Upper lobe of left lung (tissue), 6 donors: Measurements from ENCODE around the gene BTN3A1. TPM values are rescaled to one million over a fixed set of nuclear protein-coding genes. Genes with fewer than 3 reads are reported as not detected.

Experiments
- ATAC-seq, 2 donors: fragments of 200-7000 bp; cut with Tn5 transposase; one replicate each; pipeline ENCODE4 v1.9.1; 2022; ENCODE audit warnings: mild to moderate bottlenecking in 2 of 2, moderate library complexity in 2 of 2; ENCODE audit not compliant: low FRiP score in 2 of 2
- DNase-seq, 2 donors: peaks; one replicate each; pipeline ENCODE4 v3.0.0-alpha.2; 2019 to 2020
- H3K27ac ChIP-seq, 4 donors: fragments of 200-600 bp; sonication (generic); one replicate each; pipeline ENCODE4 v1.5.1; 2016 to 2019
- H3K27me3 ChIP-seq, 4 donors: fragments of 200-600 bp; sonication (generic); one replicate each; pipeline ENCODE4 v1.5.1; 2017 to 2019
- H3K36me3 ChIP-seq, 4 donors: fragments of 200-600 bp; sonication (generic); one replicate each; pipeline ENCODE4 v1.5.1; 2016 to 2019
- H3K4me1 ChIP-seq, 4 donors: fragments of 200-600 bp; sonication (generic); one replicate each; pipeline ENCODE4 v1.5.1; 2018 to 2019
- H3K4me3 ChIP-seq, 4 donors: fragments of 200-600 bp; sonication (generic); one replicate each; pipeline ENCODE4 v1.5.1; 2017 to 2019; ENCODE audit warnings: mild to moderate bottlenecking in 2 of 4, moderate library complexity in 1 of 4
- H3K9me3 ChIP-seq, 4 donors: fragments of 200-600 bp; sonication (generic); one replicate each; pipeline ENCODE4 v1.5.1; 2018 to 2019
- CTCF ChIP-seq, 6 experiments: fragments of 450-650 bp in 4 of 6; fragments of 200-600 bp in 2 of 6; sonication (generic) in 2 of 6; IDR thresholded peaks; one replicate each; pipeline ENCODE4 v1.5.1; 2016 to 2019; ENCODE audit warnings: antibody characterized with exemption in 6 of 6
- EP300 ChIP-seq, 4 donors: sonication (generic); formaldehyde crosslinking; IDR thresholded peaks; one replicate each; pipeline ENCODE4 v1.5.1; 2017; ENCODE audit warnings: antibody characterized with exemption in 4 of 4, control low read depth in 2 of 4
- POLR2A ChIP-seq, 4 donors: fragments of 450-650 bp; IDR thresholded peaks; one replicate each; pipeline ENCODE4 v1.5.1; 2016 to 2017; ENCODE audit warnings: antibody characterized with exemption in 4 of 4, mild to moderate bottlenecking in 2 of 4
- POLR2AphosphoS5 ChIP-seq, 2 donors: sonication (generic); formaldehyde crosslinking; IDR thresholded peaks; one replicate each; pipeline ENCODE4 v1.5.1; 2017; ENCODE audit warnings: antibody characterized with exemption in 2 of 2
- WGBS, 2 donors: methylation state at CpG; one replicate each; pipeline ENCODE4 v1.1.5; 2017 to 2018; 5-methylcytosine and 5-hydroxymethylcytosine counted together
- total RNA-seq, 6 donors: library from RNA; depleted of rRNA in 4 of 6; stranded (reverse); fragments of >200 nt in 4 of 6; gene quantifications; one replicate each; pipeline versions ENCODE4 v1.1.0 to v1.2.1, GENCODE V29; 2016 to 2021
- donor health status: DM: no; HTN: no; CAD: no; lungs with moderate emphysema.
- donor health status: DM: no; HTN: yes; CAD: no; lungs with severe emphysema.

Gene BTN3A1
- total RNA-seq, 6 donors from 2014 or later = 24.9 to 55.8 (median 34.6) TPM

- no peak for TF ChIP-seq CTCF (IDR thresholded peaks at IDR 0.05)
- TF ChIP-seq POLR2AphosphoS5 (IDR thresholded peaks at IDR 0.05) = no peak
- TF ChIP-seq POLR2A (IDR thresholded peaks at IDR 0.05) = no peak
- no peak for TF ChIP-seq EP300 (IDR thresholded peaks at IDR 0.05)
- WGBS, 2 donors = 68 to 73% methylated on average over 5 of the region's 5 CpGs
- no peaks in the 10 kb centered on the region for H3K9me3 ChIP-seq
- H3K27ac ChIP-seq = no peak overlapping the region
- ATAC-seq = no peak
- peaks cover 0 to 4% (median 1%) of the 10 kb centered on the region in 4 donors for H3K4me1 ChIP-seq
- H3K4me3 ChIP-seq = no peak overlapping the region
- no peak for DNase-seq
- peaks cover 6 to 32% (median 25%) of the 10 kb centered on the region in 4 donors for H3K36me3 ChIP-seq
- no peaks in the 10 kb centered on the region for H3K27me3 ChIP-seq
Observed at GRCh38 chr6:26390531-26390930, 11.5 kb upstream of the BTN3A1 start.

DNA sequence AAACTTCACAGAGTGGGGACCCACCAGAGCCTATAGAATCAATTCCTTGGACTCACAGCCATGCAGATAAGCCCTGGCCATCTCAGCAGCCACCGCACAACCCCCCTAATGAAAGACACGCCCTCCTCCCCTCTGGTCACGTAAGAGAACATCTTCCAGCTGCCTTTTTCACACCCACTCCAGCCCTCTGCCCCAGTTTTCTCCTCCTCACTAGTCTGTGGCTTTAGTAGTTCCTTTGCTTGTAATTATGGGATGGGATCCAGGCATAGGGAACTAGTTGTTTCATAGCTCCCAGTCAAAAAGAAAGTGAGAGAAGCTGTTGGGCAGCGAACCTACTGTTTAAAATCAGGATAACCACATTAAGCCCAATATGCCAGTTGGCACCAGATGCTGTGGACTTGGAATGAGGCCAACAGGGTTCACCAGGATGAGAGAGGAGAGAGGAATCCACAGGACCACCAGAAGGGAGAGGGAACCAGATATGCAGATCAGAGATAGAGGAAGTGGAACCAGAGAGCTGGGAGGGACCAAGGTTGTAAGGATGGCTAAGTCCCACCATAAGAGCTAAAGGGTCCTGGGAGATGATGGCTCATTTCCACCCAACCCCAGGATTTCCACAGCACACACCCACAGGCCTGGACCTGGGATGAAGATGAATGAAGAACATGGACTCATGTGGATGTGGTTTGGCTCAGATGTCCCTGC lies 9.0 kb upstream of the BTN3A1 start:
- Histone ChIP-seq H3K4me3 (no peak overlapping the region), H3K27me3 (no peaks in the 10 kb centered on the region), H3K36me3 (peaks cover 6 to 32% (median 24%) of the 10 kb centered on the region in 4 donors), H3K9me3 (no peaks in the 10 kb centered on the region), H3K27ac (no peak overlapping the region), H3K4me1 (peaks cover 0 to 4% (median 1%) of the 10 kb centered on the region in 4 donors)
- no peak for TF ChIP-seq CTCF (IDR thresholded peaks at IDR 0.05)
- DNase-seq (peak in 1 of 2 donors; percentile 31), ATAC-seq (peak in 1 of 2 donors; percentile 46)
- WGBS, 2 donors = 72 to 73% methylated on average over 4 of the region's 4 CpGs

- DNase-seq = no peak
- no peak overlapping the region for H3K27ac ChIP-seq
- TF ChIP-seq POLR2A (IDR thresholded peaks at IDR 0.05) (no peak), EP300 (IDR thresholded peaks at IDR 0.05) (no peak), CTCF (IDR thresholded peaks at IDR 0.05) (no peak), POLR2AphosphoS5 (IDR thresholded peaks at IDR 0.05) (no peak)
- WGBS, 2 donors = 100% methylated on average over 1 of the region's 1 CpG
- no peaks in the 10 kb centered on the region for H3K27me3 ChIP-seq
- H3K36me3 ChIP-seq = peaks cover 6 to 28% (median 21%) of the 10 kb centered on the region in 4 donors
- H3K4me1 ChIP-seq = peaks cover 0 to 2% (median 0%) of the 10 kb centered on the region in 4 donors
- ATAC-seq = no peak
- no peak overlapping the region for H3K4me3 ChIP-seq
- H3K9me3 ChIP-seq = no peaks in the 10 kb centered on the region
Observed at GRCh38 chr6:26394289-26394688, 7.8 kb upstream of the BTN3A1 start.

GRCh38 chr6:26398555-26398954 lies 3.5 kb upstream of the BTN3A1 start:
- Histone ChIP-seq H3K4me3 (no peak overlapping the region), H3K9me3 (no peaks in the 10 kb centered on the region), H3K27ac (no peak overlapping the region), H3K27me3 (no peaks in the 10 kb centered on the region), H3K36me3 (no peaks in the 10 kb centered on the region), H3K4me1 (peaks cover 11 to 20% (median 16%) of the 10 kb centered on the region in 4 donors)
- no peak for DNase-seq
- 73 to 74% methylated on average over 1 of the region's 1 CpG for WGBS, 2 donors
- TF ChIP-seq POLR2A (IDR thresholded peaks at IDR 0.05) = no peak
- no peak for TF ChIP-seq EP300 (IDR thresholded peaks at IDR 0.05)
- TF ChIP-seq CTCF (IDR thresholded peaks at IDR 0.05) = no peak
- TF ChIP-seq POLR2AphosphoS5 (IDR thresholded peaks at IDR 0.05) = no peak
- no peak for ATAC-seq

- no peak overlapping the region for H3K4me3 ChIP-seq
- 64 to 65% methylated on average over 2 of the region's 2 CpGs for WGBS, 2 donors
Observed at GRCh38 chr6:26400626-26401025, 1.4 kb upstream of the BTN3A1 start.

More at GRCh38 chr6:26400626-26401025, 1.4 kb upstream of the BTN3A1 start:
- no peak for ATAC-seq
- Histone ChIP-seq H3K36me3 (peaks cover 0 to 5% (median 2%) of the 10 kb centered on the region in 4 donors), H3K4me1 (peaks cover 23 to 35% (median 27%) of the 10 kb centered on the region in 4 donors), H3K27me3 (no peaks in the 10 kb centered on the region), H3K27ac (no peak overlapping the region), H3K9me3 (no peaks in the 10 kb centered on the region)
- DNase-seq = no peak
- TF ChIP-seq EP300 (IDR thresholded peaks at IDR 0.05) = no peak
- no peak for TF ChIP-seq POLR2AphosphoS5 (IDR thresholded peaks at IDR 0.05)
- no peak for TF ChIP-seq POLR2A (IDR thresholded peaks at IDR 0.05)
- no peak for TF ChIP-seq CTCF (IDR thresholded peaks at IDR 0.05)
